Measurements from ENCODE around the gene SNCG. TPM values are rescaled to one million over a fixed set of nuclear protein-coding genes. Genes with fewer than 3 reads are reported as not detected.
"Not testable (repeated sequence)": the region's sequence is repeated elsewhere in the genome, so short reads cannot be mapped to it uniquely, and the experiment has no call there.

SNCG gene
- total and polyA plus RNA-seq, 2 donors (not counting 1 experiment from before 2014, with no cell fraction given) = not detected

DNA sequence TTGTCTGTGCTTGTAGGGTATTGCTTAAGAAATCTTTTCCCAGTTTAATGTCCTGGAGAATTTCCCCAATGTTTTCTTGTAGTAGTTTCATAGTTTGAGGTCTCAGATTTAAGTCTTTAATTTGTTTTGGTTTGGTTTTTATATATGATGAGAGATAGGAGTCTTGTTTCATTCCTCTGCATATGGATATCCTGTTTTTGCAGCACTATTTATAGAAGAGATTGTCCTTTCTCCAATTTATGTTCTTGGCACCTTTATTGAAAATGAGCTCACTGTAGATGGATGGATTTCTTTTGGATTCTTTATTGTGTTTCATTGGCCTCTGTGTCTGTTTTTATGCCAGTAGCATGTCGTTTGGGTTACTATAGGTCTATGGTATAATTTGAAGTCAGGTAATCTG is 30.1 kb downstream of the SNCG start:
- Histone ChIP-seq H3K79me2 (ENCODE audit: control insufficient read depth, insufficient read depth, low read length) (no peaks in the 10 kb centered on the region), H3K9ac (ENCODE audit: low read length) (no peak overlapping the region), H3K9me3 (ENCODE audit: control extremely low read depth in 1 of 3, control insufficient read depth in 2 of 3, insufficient read depth in 1 of 3, low read length in 2 of 3) (no peaks in the 10 kb centered on the region), H3K27ac (ENCODE audit: low read length in 2 of 2) (no peak overlapping the region), H2AFZ (ENCODE audit: insufficient read depth, low read depth, low read length, poor library complexity, severe bottlenecking) (no peak overlapping the region), H3K4me3 (ENCODE audit: control extremely low read depth in 1 of 5, extremely low read depth in 1 of 5, insufficient read depth in 1 of 5, low read depth in 2 of 5, low read length in 4 of 5) (no peak overlapping the region), H3K4me2 (replicated peaks; ENCODE audit: low read depth, low read length, poor library complexity, severe bottlenecking) (no peak overlapping the region), H3K27me3 (replicated peaks in 1 of 4; ENCODE audit: control extremely low read depth in 1 of 4, control insufficient read depth in 3 of 4, insufficient read depth in 4 of 4, low read length in 3 of 4) (peaks cover 0 to 8% (median 3%) of the 10 kb centered on the region in 4 experiments), H3K36me3 (replicated peaks in 1 of 2; ENCODE audit: control extremely low read depth in 1 of 2, control insufficient read depth in 1 of 2, extremely low read depth in 1 of 2, insufficient read depth in 2 of 2, low read length in 1 of 2) (no peaks in the 10 kb centered on the region), H4K20me1 (ENCODE audit: control insufficient read depth, insufficient read depth, low read length, poor library complexity, severe bottlenecking) (no peaks in the 10 kb centered on the region), H3K4me1 (ENCODE audit: control insufficient read depth in 2 of 2, insufficient read depth in 2 of 2, low read length in 2 of 2) (no peaks in the 10 kb centered on the region)
- Mint-ChIP-seq H3K4me1 (no peaks in the 10 kb centered on the region), H3K4me3 (no peak overlapping the region), H3K27ac (no peak overlapping the region), H3K9me3 (ENCODE audit: insufficient read depth) (no peaks in the 10 kb centered on the region), H3K27me3 (peaks cover 27% of the 10 kb centered on the region)
- CTCF ChIA-PET = interaction anchor here (1.1 kb wide), 1 partner anchor 300 kb away, joined by 3 read pairs; no protein-coding TSS in a partner anchor
- no CpG with 5 or more reads among the region's 1 CpG for WGBS (ENCODE audit: insufficient coverage)
- DNase-seq (no peak), ATAC-seq (ENCODE audit: low read depth) (no peak)
- POLR2A ChIA-PET = no interaction called here
- intact Hi-C loops (cut with micrococcal nuclease) = no loop called here
- no peak for TF ChIP-seq EZH2 (IDR thresholded peaks at IDR 0.05; ENCODE audit: borderline replicate concordance, insufficient read depth, low read depth, low read length, poor library complexity, severe bottlenecking)
- TF ChIP-seq, protein P1, sequence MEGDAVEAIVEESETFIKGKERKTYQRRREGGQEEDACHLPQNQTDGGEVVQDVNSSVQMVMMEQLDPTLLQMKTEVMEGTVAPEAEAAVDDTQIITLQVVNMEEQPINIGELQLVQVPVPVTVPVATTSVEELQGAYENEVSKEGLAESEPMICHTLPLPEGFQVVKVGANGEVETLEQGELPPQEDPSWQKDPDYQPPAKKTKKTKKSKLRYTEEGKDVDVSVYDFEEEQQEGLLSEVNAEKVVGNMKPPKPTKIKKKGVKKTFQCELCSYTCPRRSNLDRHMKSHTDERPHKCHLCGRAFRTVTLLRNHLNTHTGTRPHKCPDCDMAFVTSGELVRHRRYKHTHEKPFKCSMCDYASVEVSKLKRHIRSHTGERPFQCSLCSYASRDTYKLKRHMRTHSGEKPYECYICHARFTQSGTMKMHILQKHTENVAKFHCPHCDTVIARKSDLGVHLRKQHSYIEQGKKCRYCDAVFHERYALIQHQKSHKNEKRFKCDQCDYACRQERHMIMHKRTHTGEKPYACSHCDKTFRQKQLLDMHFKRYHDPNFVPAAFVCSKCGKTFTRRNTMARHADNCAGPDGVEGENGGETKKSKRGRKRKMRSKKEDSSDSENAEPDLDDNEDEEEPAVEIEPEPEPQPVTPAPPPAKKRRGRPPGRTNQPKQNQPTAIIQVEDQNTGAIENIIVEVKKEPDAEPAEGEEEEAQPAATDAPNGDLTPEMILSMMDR (IDR thresholded peaks at IDR 0.05) = no peak

DNA sequence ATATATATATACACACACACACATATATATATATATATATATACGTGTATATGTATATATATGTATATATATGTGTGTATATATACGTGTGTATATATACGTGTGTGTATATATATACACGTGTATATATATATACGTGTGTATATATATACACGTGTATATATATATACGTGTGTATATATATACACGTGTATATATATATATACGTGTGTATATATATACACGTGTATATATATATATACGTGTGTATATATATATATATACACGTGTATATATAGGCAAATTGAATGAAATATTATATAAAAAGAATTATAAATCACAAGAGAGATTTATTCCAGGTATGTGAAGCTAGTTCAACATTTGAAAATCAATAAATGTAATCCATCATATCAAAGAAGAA is 33.0 kb downstream of the SNCG start:
- H3K27ac ChIP-seq (ENCODE audit: low read length in 2 of 2); H3K4me2 ChIP-seq (replicated peaks; ENCODE audit: low read depth, low read length, poor library complexity, severe bottlenecking); H3K9me3 ChIP-seq (ENCODE audit: control extremely low read depth in 1 of 3, control insufficient read depth in 2 of 3, insufficient read depth in 1 of 3, low read length in 2 of 3); H3K27me3 ChIP-seq (replicated peaks in 1 of 4; ENCODE audit: control extremely low read depth in 1 of 4, control insufficient read depth in 3 of 4, insufficient read depth in 4 of 4, low read length in 3 of 4); H4K20me1 ChIP-seq (ENCODE audit: control insufficient read depth, insufficient read depth, low read length, poor library complexity, severe bottlenecking); H3K4me1 Mint-ChIP-seq; H3K9ac ChIP-seq (ENCODE audit: low read length); intact Hi-C loops (cut with micrococcal nuclease); CTCF ChIA-PET; H3K9me3 Mint-ChIP-seq (ENCODE audit: insufficient read depth); H3K4me3 Mint-ChIP-seq; H3K79me2 ChIP-seq (ENCODE audit: control insufficient read depth, insufficient read depth, low read length); H3K27ac Mint-ChIP-seq; H2AFZ ChIP-seq (ENCODE audit: insufficient read depth, low read depth, low read length, poor library complexity, severe bottlenecking); H3K4me3 ChIP-seq (ENCODE audit: control extremely low read depth in 1 of 5, extremely low read depth in 1 of 5, insufficient read depth in 1 of 5, low read depth in 2 of 5, low read length in 4 of 5); H3K4me1 ChIP-seq (ENCODE audit: control insufficient read depth in 2 of 2, insufficient read depth in 2 of 2, low read length in 2 of 2); H3K36me3 ChIP-seq (replicated peaks in 1 of 2; ENCODE audit: control extremely low read depth in 1 of 2, control insufficient read depth in 1 of 2, extremely low read depth in 1 of 2, insufficient read depth in 2 of 2, low read length in 1 of 2); ATAC-seq (ENCODE audit: low read depth); DNase-seq; POLR2A ChIA-PET: not testable (repeated sequence)
- WGBS (ENCODE audit: insufficient coverage) = no CpG with 5 or more reads among the region's 12 CpGs
- H3K27me3 Mint-ChIP-seq = peaks cover 27% of the 10 kb centered on the region

Data from B cell (primary cell).